AG08396 (cell line): Measurements from ENCODE around the gene EHD4.

Experiments
- DNase-seq: peaks from one replicate; pipeline ENCODE4 v3.0.0; 2012; ENCODE audit warnings: low spot score, mixed read lengths

The EHD4 gene

GRCh38 chr15:41994772-41995475, 22.6 kb upstream of the EHD4 start:
- no peak for DNase-seq

GRCh38 chr15:41994171-41994650, 21.9 kb upstream of the EHD4 start:
- DNase-seq = no peak

GRCh38 chr15:41993472-41994170, 21.3 kb upstream of the EHD4 start:
- DNase-seq = no peak

GRCh38 chr15:41992803-41993190, 20.4 kb upstream of the EHD4 start:
- no peak for DNase-seq

- no peak for DNase-seq
Observed at GRCh38 chr15:41992151-41992802, 19.9 kb upstream of the EHD4 start.

- DNase-seq = no peak
Observed at GRCh38 chr15:41990691-41991090, 18.3 kb upstream of the EHD4 start.

- no peak for DNase-seq
Observed at GRCh38 chr15:41990243-41990605, 17.9 kb upstream of the EHD4 start.

- DNase-seq = peak; percentile 90
Observed at GRCh38 chr15:41989573-41990242, 17.4 kb upstream of the EHD4 start.

GRCh38 chr15:41988896-41989572, 16.7 kb upstream of the EHD4 start:
- no peak for DNase-seq

- DNase-seq = no peak
Observed at GRCh38 chr15:41987925-41988275, 15.5 kb upstream of the EHD4 start.

GRCh38 chr15:41987246-41987924, 15.0 kb upstream of the EHD4 start:
- no peak for DNase-seq

- no peak for DNase-seq
Observed at GRCh38 chr15:41985236-41986160, 13.1 kb upstream of the EHD4 start.

GRCh38 chr15:41984622-41985021, 12.3 kb upstream of the EHD4 start:
- DNase-seq = no peak

- DNase-seq = no peak
Observed at GRCh38 chr15:41983621-41984571, 11.5 kb upstream of the EHD4 start.

- DNase-seq = no peak
Observed at GRCh38 chr15:41983221-41983620, 10.9 kb upstream of the EHD4 start.

GRCh38 chr15:41982133-41982930, 10.0 kb upstream of the EHD4 start:
- DNase-seq = no peak

GRCh38 chr15:41981371-41982132, 9.2 kb upstream of the EHD4 start:
- peak; percentile 40 for DNase-seq
